Mucosa of descending colon (tissue), 3 donors: ENCODE data around the gene RSU1. TPM values are rescaled to one million over a fixed set of nuclear protein-coding genes. Genes with fewer than 3 reads are reported as not detected.

Source experiments
- ATAC-seq: fragments of 200-7000 bp; cut with Tn5 transposase; one replicate; pipeline ENCODE4 v1.9.1; 2020; ENCODE audit warnings: mild to moderate bottlenecking, moderate library complexity
- DNase-seq, 3 donors: peaks; one replicate each; pipeline ENCODE4 v3.0.0-alpha.2; 2020
- H3K36me3 ChIP-seq: fragments of 200-600 bp; one replicate; pipeline ENCODE4 v1.8.0; 2021; ENCODE audit warnings: low read depth, mild to moderate bottlenecking
- H3K4me1 ChIP-seq: fragments of 200-600 bp; one replicate; pipeline ENCODE4 v1.8.0; 2021; ENCODE audit warnings: low read depth, mild to moderate bottlenecking
- H3K4me3 ChIP-seq: fragments of 200-600 bp; one replicate; pipeline ENCODE4 v1.8.0; 2021; ENCODE audit warnings: mild to moderate bottlenecking
- H3K9me3 ChIP-seq: fragments of 200-600 bp; one replicate; pipeline ENCODE4 v1.8.0; 2021; ENCODE audit warnings: mild to moderate bottlenecking
- intact Hi-C, 2 donors: fragments of 100-400 bp; cut with DNase I in 1 of 2; cut with micrococcal nuclease in 1 of 2; formaldehyde crosslinking; loops; one replicate each; pipeline versions ENCODE4 v1.11.0 to v1.11.1; 2022; cut with DNase I, micrococcal nuclease
- total RNA-seq, 3 donors: library from RNA; stranded (reverse); fragmentation: NEBNext Ultra II Directional in 2 of 3; extraction: Animal tissue kit (Norgen Biotek cat#: 25700) in 2 of 3; gene quantifications; one replicate each; pipeline versions ENCODE4 v1.2.1 to v1.2.4, GENCODE V29; 2021 to 2023
- TF ChIP-seq, protein P1 (sequence below): fragments of 200-600 bp; IDR thresholded peaks from one replicate; pipeline ENCODE4 v1.8.0; 2022; ENCODE audit warnings: antibody characterized with exemption, mild to moderate bottlenecking
- donor health status: DM: no; HTN: no; CAD: no; lungs with moderate emphysema.
- donor health status: DM: no; HTN: no; CAD: no.
- donor health status: DM: no; HTN: yes; CAD: no.

Gene RSU1
- total RNA-seq, 3 donors from 2014 or later: 67.2 to 94.8 (median 74.1) TPM

DNA sequence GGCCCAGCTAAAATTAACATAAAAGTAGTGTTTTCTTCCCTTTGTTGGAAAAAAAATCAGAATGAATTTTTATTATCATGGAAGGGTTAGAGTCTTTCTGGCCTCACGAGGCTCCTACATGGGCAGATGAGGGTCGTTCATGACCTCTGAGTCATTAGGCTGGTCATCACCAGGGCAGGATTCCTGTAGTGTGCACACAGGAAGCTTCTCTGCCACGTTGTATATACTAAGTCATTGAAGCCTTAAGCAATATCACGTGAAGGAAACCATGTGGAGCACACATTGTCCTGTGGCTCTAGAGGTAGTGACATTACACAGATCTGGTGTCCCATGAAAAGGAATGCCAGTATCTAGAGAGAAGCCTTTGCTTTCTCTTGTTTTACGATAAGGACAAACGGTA, 210.8 kb downstream of the RSU1 start:
- ATAC-seq (no peak), DNase-seq (no peak)
- no peaks in the 10 kb centered on the region for H3K4me1 ChIP-seq
- H3K4me3 ChIP-seq: no peak overlapping the region
- intact Hi-C loops: no loop called here
- no peaks in the 10 kb centered on the region for H3K36me3 ChIP-seq
- H3K9me3 ChIP-seq: no peaks in the 10 kb centered on the region
- TF ChIP-seq, protein P1, sequence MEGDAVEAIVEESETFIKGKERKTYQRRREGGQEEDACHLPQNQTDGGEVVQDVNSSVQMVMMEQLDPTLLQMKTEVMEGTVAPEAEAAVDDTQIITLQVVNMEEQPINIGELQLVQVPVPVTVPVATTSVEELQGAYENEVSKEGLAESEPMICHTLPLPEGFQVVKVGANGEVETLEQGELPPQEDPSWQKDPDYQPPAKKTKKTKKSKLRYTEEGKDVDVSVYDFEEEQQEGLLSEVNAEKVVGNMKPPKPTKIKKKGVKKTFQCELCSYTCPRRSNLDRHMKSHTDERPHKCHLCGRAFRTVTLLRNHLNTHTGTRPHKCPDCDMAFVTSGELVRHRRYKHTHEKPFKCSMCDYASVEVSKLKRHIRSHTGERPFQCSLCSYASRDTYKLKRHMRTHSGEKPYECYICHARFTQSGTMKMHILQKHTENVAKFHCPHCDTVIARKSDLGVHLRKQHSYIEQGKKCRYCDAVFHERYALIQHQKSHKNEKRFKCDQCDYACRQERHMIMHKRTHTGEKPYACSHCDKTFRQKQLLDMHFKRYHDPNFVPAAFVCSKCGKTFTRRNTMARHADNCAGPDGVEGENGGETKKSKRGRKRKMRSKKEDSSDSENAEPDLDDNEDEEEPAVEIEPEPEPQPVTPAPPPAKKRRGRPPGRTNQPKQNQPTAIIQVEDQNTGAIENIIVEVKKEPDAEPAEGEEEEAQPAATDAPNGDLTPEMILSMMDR: no peak

DNA sequence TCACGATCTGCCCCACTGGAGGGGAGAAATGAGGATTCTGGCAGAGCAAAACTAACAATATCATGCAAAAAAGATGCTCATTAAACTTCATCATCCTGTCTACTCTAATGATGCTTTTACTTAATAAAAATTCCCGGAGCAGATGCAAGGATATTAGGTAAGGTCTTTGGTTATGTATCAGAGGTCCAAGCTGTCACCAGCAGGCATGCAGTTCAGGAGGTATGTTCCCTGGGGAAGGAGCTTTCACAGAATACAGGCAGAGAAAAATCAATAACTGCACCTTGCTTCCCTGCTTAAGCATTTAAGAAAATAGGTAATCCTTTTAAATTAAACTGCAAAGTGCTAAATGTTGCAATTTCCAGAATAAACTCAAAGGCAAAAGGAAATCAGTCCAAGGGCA, 213.9 kb downstream of the RSU1 start:
- no peaks in the 10 kb centered on the region for H3K36me3 ChIP-seq
- H3K4me3 ChIP-seq: no peak overlapping the region
- H3K4me1 ChIP-seq: no peaks in the 10 kb centered on the region
- H3K9me3 ChIP-seq: no peaks in the 10 kb centered on the region
- DNase-seq: no peak
- intact Hi-C loops: no loop called here
- TF ChIP-seq, protein P1: no peak
- ATAC-seq: no peak

DNA sequence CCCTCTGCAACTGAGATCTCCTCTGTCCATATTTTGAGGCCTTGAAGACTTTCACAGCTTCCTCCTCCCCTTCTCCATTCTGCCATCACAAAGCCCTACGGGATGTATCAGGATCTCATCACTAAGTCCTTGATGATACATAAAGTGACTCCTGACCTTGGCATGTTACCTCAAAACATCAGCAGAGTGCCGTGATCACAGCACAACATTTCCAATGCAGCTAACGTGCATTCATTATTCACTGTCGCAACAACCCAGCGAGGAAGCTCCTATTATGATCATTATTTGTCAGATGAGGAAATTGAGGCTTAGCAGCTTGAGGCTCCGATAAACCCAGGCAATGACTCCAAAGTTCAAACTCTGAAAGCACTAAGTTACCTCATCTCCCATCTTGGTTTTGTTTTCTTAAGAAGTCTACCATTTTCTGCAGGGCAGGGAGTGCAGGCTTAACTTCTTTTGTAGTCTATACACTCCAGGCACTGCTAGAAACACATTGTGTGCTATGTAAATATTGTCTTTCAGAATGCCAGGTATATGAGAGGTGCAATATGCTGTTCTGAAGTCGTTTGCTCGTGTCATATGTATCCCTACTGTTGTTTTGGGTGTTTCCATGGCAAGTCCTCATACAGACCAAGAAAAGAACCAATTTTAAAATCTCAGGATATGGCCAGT, 215.0 kb downstream of the RSU1 start:
- TF ChIP-seq, protein P1: no peak
- Histone ChIP-seq H3K36me3 (no peaks in the 10 kb centered on the region), H3K4me1 (no peaks in the 10 kb centered on the region), H3K4me3 (no peak overlapping the region), H3K9me3 (no peaks in the 10 kb centered on the region)
- DNase-seq (no peak), ATAC-seq (no peak)
- intact Hi-C loops: no loop called here

DNA sequence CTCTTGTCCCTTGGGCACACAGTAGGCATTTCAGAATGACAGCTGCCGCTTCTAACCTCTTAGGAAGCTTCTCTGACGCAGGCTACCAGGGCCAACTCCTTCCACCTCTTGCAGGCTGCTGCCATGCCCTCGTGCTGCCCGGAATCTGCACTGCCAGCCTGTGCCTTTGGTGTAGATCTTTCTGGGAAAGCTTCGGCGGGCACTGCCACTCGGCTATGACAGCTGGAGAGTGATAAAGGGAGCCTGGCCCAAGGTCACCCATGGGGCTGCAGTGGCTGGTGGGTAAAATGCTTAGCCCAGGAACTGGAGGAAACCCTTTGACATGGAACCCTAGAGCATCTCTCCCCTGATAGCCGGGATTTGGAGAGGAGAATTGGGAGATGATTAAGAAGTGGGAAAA, 217.6 kb downstream of the RSU1 start:
- Histone ChIP-seq H3K4me1 (no peaks in the 10 kb centered on the region), H3K36me3 (no peaks in the 10 kb centered on the region), H3K4me3 (no peak overlapping the region), H3K9me3 (no peaks in the 10 kb centered on the region)
- DNase-seq: no peak
- TF ChIP-seq, protein P1: no peak
- intact Hi-C loops: no loop called here
- ATAC-seq: no peak

DNA sequence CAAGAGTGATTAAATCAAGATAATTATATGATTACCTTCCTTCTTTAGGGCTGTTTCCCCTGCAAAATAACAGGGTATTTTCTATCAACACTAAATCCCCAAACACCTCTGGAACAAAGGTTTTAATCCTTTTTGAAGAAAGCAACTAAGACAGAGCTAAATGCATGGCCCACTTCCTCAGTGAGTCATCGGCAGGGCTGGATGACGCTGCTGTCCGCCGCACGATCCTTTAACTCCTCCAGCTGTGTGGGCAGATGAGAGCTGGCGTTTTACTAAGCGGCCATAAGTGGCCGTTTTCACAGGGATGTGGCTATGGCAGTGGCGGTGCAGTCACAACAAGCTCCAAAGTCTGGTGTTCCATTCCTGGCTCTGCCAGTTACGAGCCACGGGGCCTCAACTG, 219.6 kb downstream of the RSU1 start:
- Histone ChIP-seq H3K9me3 (no peaks in the 10 kb centered on the region), H3K36me3 (no peaks in the 10 kb centered on the region), H3K4me3 (no peak overlapping the region), H3K4me1 (no peaks in the 10 kb centered on the region)
- DNase-seq (no peak), ATAC-seq (no peak)
- TF ChIP-seq, protein P1: no peak
- intact Hi-C loops: no loop called here

DNA sequence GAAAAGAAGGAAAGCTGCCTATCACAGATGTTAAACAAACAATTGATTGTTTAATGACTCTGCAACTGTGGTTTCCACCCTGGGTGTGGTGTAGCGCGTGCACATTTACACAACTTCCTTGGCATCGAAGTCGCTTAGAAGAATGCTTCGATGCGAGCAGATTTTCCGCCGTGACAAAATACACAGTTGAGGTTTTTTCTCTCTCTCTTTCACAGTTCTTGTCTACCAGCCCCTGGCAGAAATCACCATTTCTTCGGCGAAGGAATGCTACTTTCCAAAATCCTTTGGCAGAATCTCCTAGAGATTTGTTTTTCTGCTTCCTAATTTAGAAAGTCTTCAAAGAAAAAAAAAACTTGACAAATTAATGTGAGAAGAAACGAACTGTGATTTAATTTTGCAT, 224.8 kb downstream of the RSU1 start:
- H3K36me3 ChIP-seq: no peaks in the 10 kb centered on the region
- H3K4me3 ChIP-seq: no peak overlapping the region
- no peaks in the 10 kb centered on the region for H3K9me3 ChIP-seq
- TF ChIP-seq, protein P1: no peak
- no peak for DNase-seq
- no peak for ATAC-seq
- no peaks in the 10 kb centered on the region for H3K4me1 ChIP-seq
- intact Hi-C loops: no loop called here
